ENCODE results near the gene SPEN.

Gene SPEN

GRCh38 chr1:15985611-15986297 is 138.2 kb downstream of the SPEN start:
- no peak for DNase-seq (ENCODE audit: low read depth in 3 of 3)

- no peak for DNase-seq (ENCODE audit: low read depth in 3 of 3)
These were observed 141.6 kb downstream of the SPEN start for GRCh38 chr1:15988856-15989736.

- no peak for DNase-seq (ENCODE audit: low read depth in 3 of 3)
These were observed 142.3 kb downstream of the SPEN start for GRCh38 chr1:15989776-15990175.
